ENCODE data around the gene APOD.

- no peak for TF ChIP-seq CTCF (IDR thresholded peaks at IDR 0.05; ENCODE audit: poor library complexity)
- no peak for TF ChIP-seq EZH2phosphoT487 (IDR thresholded peaks at IDR 0.05; ENCODE audit: low read depth, severe bottlenecking, unreplicated experiment)
These were observed 29.3 kb downstream of the APOD start for GRCh38 chr3:195554458-195554857.

All from hepatocyte (in vitro differentiated cells).